GM19455 (cell line): ENCODE measurements around the gene PGK1.

Source experiments
- ATAC-seq: cut with Tn5 transposase; IDR thresholded peaks from one replicate; pipeline ENCODE4 v1.9.1; 2021; ENCODE audit not compliant: unreplicated experiment

The PGK1 gene

DNA sequence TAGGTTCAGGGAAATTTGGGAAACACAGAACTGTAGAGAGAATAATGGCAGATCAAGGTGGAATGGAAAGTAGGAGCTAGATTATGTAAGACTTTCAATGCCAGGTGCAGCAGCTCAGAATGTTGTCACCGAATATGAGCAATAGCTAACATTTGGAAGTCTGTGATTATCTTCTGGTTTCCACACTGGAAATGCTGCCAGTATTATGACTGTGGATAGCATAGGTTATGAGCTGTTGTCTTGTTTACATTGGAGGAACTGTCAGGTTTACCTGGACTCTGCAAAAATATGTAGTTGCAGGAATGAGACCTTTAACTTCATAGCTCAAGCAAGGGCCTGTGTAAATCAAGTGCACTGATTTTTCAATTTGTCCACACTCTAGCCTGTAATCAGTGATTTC lies 61.4 kb downstream of the PGK1 start:
- ATAC-seq, result no peak

DNA sequence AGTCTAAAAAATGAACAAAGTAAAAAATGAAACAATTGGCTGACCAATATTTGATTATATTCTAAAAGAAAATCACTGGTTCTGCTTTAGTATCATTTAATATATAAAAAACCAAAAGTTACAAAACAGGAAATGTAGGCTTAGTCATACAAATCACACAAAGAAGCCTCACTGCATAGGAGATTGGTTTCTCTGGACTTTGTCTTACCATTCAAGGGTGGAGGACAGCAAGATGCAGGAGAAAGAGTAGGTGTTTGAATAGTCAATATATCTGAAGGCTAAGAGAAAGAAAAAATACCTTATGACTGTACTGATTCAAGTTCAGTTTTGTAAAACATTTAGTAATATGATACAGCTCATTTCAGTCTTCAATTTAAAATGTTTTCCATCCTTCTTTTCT lies 64.0 kb downstream of the PGK1 start:
- no peak for ATAC-seq
